Fibroblast of skin of abdomen (primary cell): Measurements from ENCODE around the gene KATNIP.
"Not testable (repeated sequence)": the region's sequence is repeated elsewhere in the genome, so short reads cannot be mapped to it uniquely, and the experiment has no call there.

Experiments used
- DNase-seq: peaks from one replicate; pipeline ENCODE4 v3.0.0-alpha.2; 2013

Gene KATNIP

DNA sequence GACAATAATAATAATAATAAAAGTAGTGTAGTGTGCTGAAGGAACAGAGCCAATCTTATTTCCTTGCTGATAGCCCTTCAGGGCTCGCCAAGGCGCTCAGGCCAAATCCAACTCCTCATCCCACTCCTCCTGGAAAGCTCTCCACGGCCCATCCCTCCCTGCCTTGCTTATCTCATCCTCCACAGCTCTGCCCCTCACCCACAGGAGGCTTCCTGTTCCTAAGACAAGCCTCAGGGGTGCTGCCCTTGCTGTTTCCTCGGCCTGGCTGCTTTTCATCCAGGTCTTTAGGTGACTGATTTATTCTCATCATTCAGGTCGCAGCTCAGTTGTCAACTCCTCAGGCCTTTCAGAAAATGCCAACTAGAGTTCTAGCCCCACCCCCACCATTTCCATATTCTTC is 11.4 kb upstream of the KATNIP start:
- no peak for DNase-seq

GRCh38 chr16:27539120-27539519 is 10.8 kb upstream of the KATNIP start:
- no peak for DNase-seq

DNA sequence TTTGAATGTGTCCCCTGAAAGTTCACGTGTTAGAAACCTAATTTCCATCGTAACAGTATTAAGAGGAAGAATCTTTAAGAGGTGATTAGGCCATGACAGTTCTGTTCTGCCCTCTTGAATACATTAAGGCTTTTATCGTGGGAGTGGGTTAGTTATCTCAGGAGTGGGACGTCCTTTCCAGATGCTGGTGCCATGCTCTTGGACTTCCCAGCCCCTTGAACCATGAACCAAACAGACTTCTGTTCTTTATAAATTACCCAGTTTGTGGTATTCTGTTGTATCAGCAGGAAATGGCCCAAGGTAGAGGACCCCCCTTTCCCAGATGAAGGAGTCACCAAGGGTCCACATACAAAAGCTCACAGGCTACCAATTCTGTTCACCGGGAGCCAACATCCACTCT is 10.3 kb upstream of the KATNIP start:
- no peak for DNase-seq

DNA sequence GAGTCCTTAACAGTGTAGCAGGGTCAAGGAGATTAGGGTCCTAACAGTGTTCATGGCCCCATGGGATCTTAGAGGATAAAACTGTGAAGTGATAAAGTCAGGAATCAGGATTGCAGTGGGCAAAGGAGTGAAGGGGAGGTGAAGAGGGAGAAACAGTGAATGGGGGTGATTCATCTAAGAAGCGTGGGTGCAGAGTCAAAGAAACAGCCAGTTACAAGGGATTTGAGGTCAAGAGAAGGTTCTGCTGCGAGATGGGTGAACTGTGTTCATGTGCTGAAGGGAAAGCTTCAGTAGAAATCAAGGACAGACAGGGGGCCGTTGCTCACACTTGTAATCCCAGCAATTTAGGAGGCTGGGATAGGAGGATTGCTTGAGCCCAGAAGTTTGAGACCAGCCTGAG is 6.1 kb upstream of the KATNIP start:
- DNase-seq: no peak

DNA sequence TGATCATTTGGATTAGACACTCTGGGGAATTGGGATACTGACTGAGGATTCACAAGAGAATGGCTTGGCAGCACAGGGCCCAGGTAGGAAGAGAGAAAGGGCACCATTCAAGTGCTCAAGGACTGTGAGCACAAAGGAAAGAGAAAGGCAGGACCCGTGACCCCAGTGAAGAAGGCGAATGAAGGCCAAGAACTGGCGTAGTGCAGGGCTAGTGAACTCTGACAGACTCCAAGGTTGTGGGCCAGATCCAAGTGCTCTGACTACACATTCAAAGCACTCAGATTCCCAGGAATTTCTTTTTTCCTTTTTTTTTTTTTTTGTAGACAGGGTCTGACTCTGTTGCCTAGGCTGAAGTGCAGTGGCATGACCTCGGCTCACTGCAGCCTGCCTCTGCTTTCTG is 5.3 kb upstream of the KATNIP start:
- no peak for DNase-seq

- DNase-seq: peak; percentile 68
Measured at GRCh38 chr16:27547134-27547533, 2.8 kb upstream of the KATNIP start.

GRCh38 chr16:27547851-27548250 is 2.1 kb upstream of the KATNIP start:
- DNase-seq: no peak

- DNase-seq: no peak
Measured at GRCh38 chr16:27549464-27549745, 539 bp upstream of the KATNIP start.

- no peak for DNase-seq
Measured at GRCh38 chr16:27550582-27550920, 607 bp downstream of the KATNIP start.

GRCh38 chr16:27551036-27551435 is 1.1 kb downstream of the KATNIP start:
- DNase-seq: no peak

DNA sequence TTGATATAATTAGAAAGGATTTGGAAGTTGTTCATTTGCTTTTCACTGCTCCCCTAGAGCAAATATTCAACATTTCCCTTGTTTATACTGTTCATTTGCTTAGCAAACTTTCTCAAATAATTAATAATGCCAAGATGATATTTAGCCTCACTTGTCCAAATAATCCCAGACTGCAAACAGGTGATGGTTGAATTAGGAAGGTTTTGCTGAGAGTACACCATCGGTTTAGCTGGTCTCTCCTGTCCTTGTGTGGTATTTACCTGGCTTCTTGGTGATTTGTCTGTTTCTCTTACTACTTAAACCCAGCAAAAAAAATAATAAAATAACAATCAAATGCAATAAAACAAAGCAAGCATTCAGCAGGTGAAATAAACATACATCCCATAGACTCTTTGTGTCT is 6.5 kb downstream of the KATNIP start:
- no peak for DNase-seq

DNA sequence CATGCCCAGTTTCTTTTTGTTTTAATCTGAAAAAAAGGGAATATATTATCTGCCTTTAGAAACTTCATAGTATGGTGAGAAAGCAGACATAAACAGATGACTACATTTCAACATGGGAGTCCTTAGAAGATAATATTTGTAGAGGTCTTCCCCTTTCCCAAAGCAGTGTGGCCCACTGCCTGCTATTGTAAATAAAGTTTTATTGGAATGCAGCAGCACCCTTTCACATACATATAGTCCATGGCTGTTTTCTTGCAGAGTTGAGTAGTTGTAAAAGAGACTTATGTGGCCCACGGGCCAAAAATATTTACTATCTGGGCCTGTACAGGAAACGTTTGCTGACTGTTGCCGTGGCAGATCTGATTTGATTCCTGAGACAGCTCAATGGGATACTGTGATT is 8.5 kb downstream of the KATNIP start:
- DNase-seq: no peak

DNA sequence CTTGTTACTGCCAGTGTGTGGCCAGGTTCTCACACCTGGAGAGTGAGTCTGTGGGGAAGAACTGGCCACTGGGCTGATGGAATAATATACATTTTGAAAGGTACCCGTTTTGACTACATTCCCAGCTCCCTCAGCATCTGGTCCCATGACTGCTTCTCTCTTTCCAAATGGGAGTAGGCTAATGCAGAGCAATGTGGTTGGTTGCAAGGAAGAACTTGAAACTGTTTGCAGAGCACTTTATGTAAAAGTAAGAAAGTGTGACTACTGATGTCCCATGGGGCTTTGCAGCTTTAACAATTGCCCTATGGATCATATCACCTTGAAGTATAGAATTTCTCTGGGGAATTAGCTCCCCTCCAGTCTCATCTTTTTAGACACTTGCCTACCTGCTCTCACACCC is 9.0 kb downstream of the KATNIP start:
- DNase-seq: no peak

DNA sequence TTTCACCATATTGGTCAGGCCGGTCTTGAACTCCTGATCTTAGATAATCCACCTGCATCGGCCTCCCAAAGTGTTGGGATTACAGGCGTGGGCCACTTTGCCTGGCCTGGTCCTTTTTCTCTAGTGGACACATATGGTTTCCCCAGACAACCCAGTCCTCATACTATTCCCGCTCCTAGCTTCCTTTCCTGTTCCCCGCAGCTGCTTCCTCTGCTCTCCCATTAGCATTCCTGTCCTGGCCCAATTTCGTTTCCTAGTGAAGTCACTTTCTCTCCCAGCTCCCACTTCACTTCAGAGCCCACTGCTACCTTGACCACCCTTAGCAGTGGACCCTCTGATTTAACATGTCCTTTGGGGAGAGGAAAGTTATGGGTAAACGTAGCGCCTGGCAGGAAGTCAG is 11.3 kb downstream of the KATNIP start:
- DNase-seq: no peak

DNA sequence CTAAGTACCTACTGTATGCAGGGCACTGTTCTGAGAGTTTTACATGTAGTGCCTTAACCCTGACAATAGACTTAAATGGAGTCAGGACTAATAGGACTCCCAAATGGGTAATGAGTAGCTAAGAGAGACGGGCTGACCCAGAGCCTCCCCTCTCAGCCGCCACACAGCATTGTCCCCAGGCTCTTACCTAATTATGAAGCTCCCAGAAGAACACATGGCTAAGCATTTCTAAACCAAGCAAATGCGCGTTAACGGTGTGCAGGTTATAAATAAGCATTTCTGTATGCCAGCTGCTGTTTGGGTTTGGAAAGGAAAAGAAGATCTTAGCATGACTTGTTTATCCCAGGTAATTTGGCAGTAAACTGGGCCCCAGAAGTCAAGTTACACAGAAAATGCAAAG is 14.3 kb downstream of the KATNIP start:
- no peak for DNase-seq

GRCh38 chr16:27566417-27566816 is 16.5 kb downstream of the KATNIP start:
- no peak for DNase-seq

DNA sequence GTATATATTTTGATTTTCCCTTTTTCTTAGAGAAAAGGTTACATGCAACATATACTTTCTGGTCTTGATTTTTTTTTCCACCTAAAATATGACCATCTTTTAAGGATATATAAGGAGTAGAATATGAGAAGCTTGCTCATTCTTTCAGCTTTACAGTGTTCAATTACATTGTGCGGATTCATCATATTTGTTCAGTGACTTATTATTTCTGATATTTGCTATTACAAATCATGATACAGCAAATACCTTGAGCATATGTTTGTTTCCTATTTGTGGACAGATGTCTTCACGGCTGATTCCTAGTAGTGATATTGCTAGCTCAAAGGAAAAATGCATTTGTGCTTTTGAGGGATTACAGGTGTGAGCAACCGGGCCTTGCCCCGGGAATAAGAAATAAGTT is 18.1 kb downstream of the KATNIP start:
- DNase-seq: no peak

GRCh38 chr16:27570986-27571385 is 21.0 kb downstream of the KATNIP start:
- not testable (repeated sequence) for DNase-seq

- no peak for DNase-seq
Measured at GRCh38 chr16:27571433-27572326, 21.7 kb downstream of the KATNIP start.

GRCh38 chr16:27572711-27573110 is 22.8 kb downstream of the KATNIP start:
- DNase-seq: no peak

- DNase-seq: no peak
Measured at GRCh38 chr16:27576729-27577128, 26.8 kb downstream of the KATNIP start.

DNA sequence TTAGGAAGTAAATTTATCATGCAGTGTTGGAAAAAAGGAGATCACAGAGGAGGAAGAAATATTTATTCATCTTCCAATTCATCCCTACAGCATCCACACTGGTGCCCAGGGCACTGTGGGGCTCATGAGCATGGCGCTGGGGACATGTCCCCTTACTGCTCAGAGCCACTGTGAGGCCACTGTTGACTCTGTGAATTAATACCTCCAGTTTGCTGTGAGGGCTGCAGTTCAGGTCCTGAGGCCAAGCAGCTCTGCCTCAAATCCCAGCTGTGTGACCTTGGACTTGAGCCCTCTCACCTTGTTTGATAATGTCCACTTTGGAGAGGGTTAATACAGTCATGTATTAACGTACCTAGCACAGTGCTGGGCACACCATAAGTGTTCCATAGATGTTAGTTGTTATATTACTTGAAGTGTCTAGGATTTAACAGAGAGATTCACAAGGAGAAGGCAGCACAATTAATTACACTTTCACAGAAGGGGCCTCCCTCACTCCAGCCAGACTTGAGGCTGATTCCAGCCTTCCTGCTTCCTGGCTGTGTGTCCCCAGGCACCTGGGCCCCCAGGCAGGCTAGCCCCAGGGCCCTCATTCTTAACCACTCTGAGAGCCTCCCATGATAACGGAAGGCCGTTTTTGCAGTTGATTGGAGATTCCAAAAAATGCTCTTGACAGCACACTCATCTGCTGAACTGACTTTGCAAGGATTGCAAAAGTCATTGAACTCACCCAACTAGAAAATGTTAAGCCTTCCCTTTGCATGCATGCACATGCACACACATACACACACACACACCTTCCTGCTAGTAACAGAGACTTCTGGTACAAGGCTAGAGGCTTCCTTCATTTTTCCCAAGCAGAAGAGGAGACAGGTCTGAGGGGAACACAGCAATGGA is 29.4 kb downstream of the KATNIP start:
- DNase-seq: peak; percentile 51

- no peak for DNase-seq
Measured at GRCh38 chr16:27582883-27583282, 32.9 kb downstream of the KATNIP start.

DNA sequence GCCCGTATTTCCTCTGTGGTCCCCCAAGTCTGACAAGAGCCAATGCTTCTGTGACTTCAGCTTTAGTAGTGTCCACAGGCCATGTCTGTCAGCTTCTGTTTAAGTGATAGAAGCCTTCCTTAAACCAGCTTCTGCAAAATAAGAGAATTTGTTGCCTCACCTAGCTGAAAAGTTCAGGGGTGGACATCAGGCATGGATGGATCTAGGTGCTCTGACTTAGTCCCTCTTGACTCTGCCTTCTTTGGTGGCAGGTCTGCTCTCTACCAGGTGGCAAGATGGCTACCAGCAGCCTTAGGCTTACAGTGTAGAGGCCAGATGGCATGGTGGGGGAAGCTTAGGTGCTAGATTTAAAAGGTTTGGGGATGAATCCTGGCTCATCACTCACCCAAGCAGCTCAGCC is 33.7 kb downstream of the KATNIP start:
- no peak for DNase-seq
